Measurements from ENCODE around the gene MARCO. TPM values are rescaled to one million over a fixed set of nuclear protein-coding genes. Genes with fewer than 3 reads are reported as not detected.

Gene MARCO
- total RNA-seq, 1 donor: not detected

GRCh38 chr2:119005051-119005450 lies 63.1 kb downstream of the MARCO start:
- Histone ChIP-seq H3K27me3 (ENCODE audit: insufficient read depth, low read length) (peaks cover 7% of the 10 kb centered on the region), H3K9me3 (ENCODE audit: low read depth, low read length) (no peaks in the 10 kb centered on the region), H3K27ac (ENCODE audit: low read depth, low read length) (no peak overlapping the region), H3K36me3 (ENCODE audit: insufficient read depth, low read length) (no peaks in the 10 kb centered on the region), H2AFZ (ENCODE audit: low read length) (no peak overlapping the region), H3K79me2 (ENCODE audit: insufficient read depth, low read length) (no peaks in the 10 kb centered on the region), H4K20me1 (ENCODE audit: insufficient read depth, low read length) (no peaks in the 10 kb centered on the region), H3K4me1 (ENCODE audit: insufficient read depth, low read length) (no peaks in the 10 kb centered on the region), H3K4me2 (ENCODE audit: insufficient read depth, low read length) (no peak overlapping the region), H3K4me3 (ENCODE audit: insufficient read depth, low read length) (no peak overlapping the region)
- TF ChIP-seq CTCF (IDR thresholded peaks at IDR 0.05; ENCODE audit: extremely low read depth, low read depth, low read length): no peak
- no peak for DNase-seq (ENCODE audit: insufficient read length, low spot score, missing footprints)

GRCh38 chr2:119005555-119005954 lies 63.6 kb downstream of the MARCO start:
- H4K20me1 ChIP-seq (ENCODE audit: insufficient read depth, low read length): no peaks in the 10 kb centered on the region
- H2AFZ ChIP-seq (ENCODE audit: low read length): no peak overlapping the region
- no peaks in the 10 kb centered on the region for H3K36me3 ChIP-seq (ENCODE audit: insufficient read depth, low read length)
- TF ChIP-seq CTCF (IDR thresholded peaks at IDR 0.05; ENCODE audit: extremely low read depth, low read depth, low read length): no peak
- H3K27me3 ChIP-seq (ENCODE audit: insufficient read depth, low read length): peaks cover 10% of the 10 kb centered on the region
- no peak overlapping the region for H3K4me2 ChIP-seq (ENCODE audit: insufficient read depth, low read length)
- H3K4me3 ChIP-seq (ENCODE audit: insufficient read depth, low read length): no peak overlapping the region
- no peak overlapping the region for H3K27ac ChIP-seq (ENCODE audit: low read depth, low read length)
- no peaks in the 10 kb centered on the region for H3K9me3 ChIP-seq (ENCODE audit: low read depth, low read length)
- no peak for DNase-seq (ENCODE audit: insufficient read length, low spot score, missing footprints)
- no peaks in the 10 kb centered on the region for H3K4me1 ChIP-seq (ENCODE audit: insufficient read depth, low read length)
- no peaks in the 10 kb centered on the region for H3K79me2 ChIP-seq (ENCODE audit: insufficient read depth, low read length)

GRCh38 chr2:119006441-119006840 lies 64.4 kb downstream of the MARCO start:
- Histone ChIP-seq H2AFZ (ENCODE audit: low read length) (no peak overlapping the region), H3K79me2 (ENCODE audit: insufficient read depth, low read length) (no peaks in the 10 kb centered on the region), H3K4me2 (ENCODE audit: insufficient read depth, low read length) (no peak overlapping the region), H3K9me3 (ENCODE audit: low read depth, low read length) (no peaks in the 10 kb centered on the region), H3K27ac (ENCODE audit: low read depth, low read length) (no peak overlapping the region), H3K27me3 (ENCODE audit: insufficient read depth, low read length) (peaks cover 15% of the 10 kb centered on the region), H3K36me3 (ENCODE audit: insufficient read depth, low read length) (no peaks in the 10 kb centered on the region), H4K20me1 (ENCODE audit: insufficient read depth, low read length) (no peaks in the 10 kb centered on the region), H3K4me3 (ENCODE audit: insufficient read depth, low read length) (no peak overlapping the region), H3K4me1 (ENCODE audit: insufficient read depth, low read length) (no peaks in the 10 kb centered on the region)
- TF ChIP-seq CTCF (IDR thresholded peaks at IDR 0.05; ENCODE audit: extremely low read depth, low read depth, low read length): no peak
- DNase-seq (ENCODE audit: insufficient read length, low spot score, missing footprints): no peak

- Histone ChIP-seq H3K4me2 (ENCODE audit: insufficient read depth, low read length) (no peak overlapping the region), H4K20me1 (ENCODE audit: insufficient read depth, low read length) (no peaks in the 10 kb centered on the region), H3K36me3 (ENCODE audit: insufficient read depth, low read length) (no peaks in the 10 kb centered on the region), H3K79me2 (ENCODE audit: insufficient read depth, low read length) (no peaks in the 10 kb centered on the region), H3K4me3 (ENCODE audit: insufficient read depth, low read length) (no peak overlapping the region), H3K27ac (ENCODE audit: low read depth, low read length) (no peak overlapping the region), H3K27me3 (ENCODE audit: insufficient read depth, low read length) (peaks cover 21% of the 10 kb centered on the region), H2AFZ (ENCODE audit: low read length) (no peak overlapping the region), H3K9me3 (ENCODE audit: low read depth, low read length) (no peaks in the 10 kb centered on the region), H3K4me1 (ENCODE audit: insufficient read depth, low read length) (no peaks in the 10 kb centered on the region)
- DNase-seq (ENCODE audit: insufficient read length, low spot score, missing footprints): no peak
- TF ChIP-seq CTCF (IDR thresholded peaks at IDR 0.05; ENCODE audit: extremely low read depth, low read depth, low read length): no peak
These were observed 66.1 kb downstream of the MARCO start for GRCh38 chr2:119008108-119008507.

All from osteoblast (primary cell).